22Rv1 (cell line): ENCODE measurements around the gene SERPINB7.
A peak's percentile ranks its signal among the peaks of the same experiment; 100 is the strongest.

Experiments
- H3K27ac ChIP-seq: fragments of 450-650 bp; 2 replicates; pipeline ENCODE4 v1.5.1; 2017
- CTCF ChIP-seq: fragments of 450-650 bp; IDR thresholded peaks from 2 replicates; pipeline ENCODE4 v1.5.1; 2017; ENCODE audit warnings: mild to moderate bottlenecking
- ZFX ChIP-seq: fragments of 450-650 bp; IDR thresholded peaks from 2 replicates; pipeline ENCODE4 v1.6.1; 2017; ENCODE audit warnings: antibody characterized with exemption, borderline replicate concordance

Gene SERPINB7

GRCh38 chr18:63843008-63843407 is 67.8 kb downstream of the SERPINB7 start:
- H3K27ac ChIP-seq = no peak overlapping the region
- no peak for TF ChIP-seq ZFX
- no peak for TF ChIP-seq CTCF

- no peak overlapping the region for H3K27ac ChIP-seq
- TF ChIP-seq ZFX (no peak), CTCF (peak; percentile 64)
Measured at GRCh38 chr18:63844254-63844653, 69.0 kb downstream of the SERPINB7 start.

- TF ChIP-seq CTCF (peak; percentile 80), ZFX (no peak)
Measured at GRCh38 chr18:63848159-63848558, 72.9 kb downstream of the SERPINB7 start.

GRCh38 chr18:63850020-63850419 is 74.8 kb downstream of the SERPINB7 start:
- H3K27ac ChIP-seq = no peak overlapping the region
- TF ChIP-seq CTCF (peak; percentile 76), ZFX (no peak)

More at GRCh38 chr18:63848159-63848558, 72.9 kb downstream of the SERPINB7 start:
- H3K27ac ChIP-seq = no peak overlapping the region

GRCh38 chr18:63850636-63851035 is 75.4 kb downstream of the SERPINB7 start:
- no peak overlapping the region for H3K27ac ChIP-seq
- TF ChIP-seq ZFX (no peak), CTCF (no peak)
